ENCODE data around the gene MAN1A2. TPM values are rescaled to one million over a fixed set of nuclear protein-coding genes. Genes with fewer than 3 reads are reported as not detected.
"Not testable (repeated sequence)": the region's sequence is repeated elsewhere in the genome, so short reads cannot be mapped to it uniquely, and the experiment has no call there.

MAN1A2 gene
- polyA plus RNA-seq, 4 donors: 38.7 to 48.2 (median 45.5) TPM

- no peak for DNase-seq (ENCODE audit: low read depth in 4 of 4, low spot score in 2 of 4)
Observed at GRCh38 chr1:117553471-117553870, 186.2 kb downstream of the MAN1A2 start.

GRCh38 chr1:117555806-117556205 lies 188.6 kb downstream of the MAN1A2 start:
- DNase-seq (ENCODE audit: low read depth in 4 of 4, low spot score in 2 of 4): no peak

GRCh38 chr1:117556341-117556740 lies 189.1 kb downstream of the MAN1A2 start:
- no peak for DNase-seq (ENCODE audit: low read depth in 4 of 4, low spot score in 2 of 4)

DNA sequence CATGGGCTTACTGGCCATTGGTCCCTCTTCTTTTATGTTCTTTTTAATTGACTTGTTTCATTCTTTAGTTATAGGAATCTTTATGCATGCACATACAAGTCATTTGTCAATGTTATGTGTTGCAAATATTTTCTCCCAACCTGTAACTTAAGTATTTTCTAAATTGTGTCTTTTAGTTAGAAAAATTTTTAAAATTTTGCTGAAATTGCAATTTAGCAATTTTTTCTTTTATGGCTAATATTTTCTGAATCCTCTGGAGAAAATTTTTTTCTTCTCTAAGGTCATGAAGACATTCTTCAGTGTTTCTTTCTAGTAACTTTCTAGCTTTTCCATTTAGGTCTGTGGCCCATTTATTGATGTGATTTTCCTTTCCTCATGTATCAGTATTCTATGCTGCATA lies 189.7 kb downstream of the MAN1A2 start:
- no peak for DNase-seq (ENCODE audit: low read depth in 4 of 4, low spot score in 2 of 4)

GRCh38 chr1:117558451-117558850 lies 191.2 kb downstream of the MAN1A2 start:
- not testable (repeated sequence) for DNase-seq (ENCODE audit: low read depth in 4 of 4, low spot score in 2 of 4)

- no peak for DNase-seq (ENCODE audit: low read depth in 4 of 4, low spot score in 2 of 4)
Observed at GRCh38 chr1:117559139-117559538, 191.9 kb downstream of the MAN1A2 start.

GRCh38 chr1:117559985-117560384 lies 192.7 kb downstream of the MAN1A2 start:
- DNase-seq (ENCODE audit: low read depth in 4 of 4, low spot score in 2 of 4): no peak

DNA sequence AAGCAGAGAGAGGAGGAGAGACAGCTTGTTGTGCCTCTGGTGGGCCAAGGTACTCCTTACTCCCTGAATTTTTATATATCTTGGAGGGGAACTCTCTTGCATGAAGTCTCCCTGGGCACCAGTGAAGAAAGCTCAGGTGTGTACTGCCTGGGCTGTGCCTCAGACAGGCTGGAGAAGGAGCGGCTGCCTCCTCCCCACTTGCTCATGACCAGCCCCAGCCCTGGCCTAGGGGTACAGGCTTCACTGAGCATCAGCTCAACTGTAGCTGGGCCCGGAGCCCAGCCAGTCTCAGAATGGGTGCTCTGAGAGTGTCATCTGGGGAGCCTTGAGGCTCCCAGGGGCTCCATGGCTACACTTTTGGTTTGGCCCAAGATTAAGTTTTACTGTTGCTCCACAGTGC lies 193.8 kb downstream of the MAN1A2 start:
- DNase-seq (ENCODE audit: low read depth in 4 of 4, low spot score in 2 of 4): no peak

DNA sequence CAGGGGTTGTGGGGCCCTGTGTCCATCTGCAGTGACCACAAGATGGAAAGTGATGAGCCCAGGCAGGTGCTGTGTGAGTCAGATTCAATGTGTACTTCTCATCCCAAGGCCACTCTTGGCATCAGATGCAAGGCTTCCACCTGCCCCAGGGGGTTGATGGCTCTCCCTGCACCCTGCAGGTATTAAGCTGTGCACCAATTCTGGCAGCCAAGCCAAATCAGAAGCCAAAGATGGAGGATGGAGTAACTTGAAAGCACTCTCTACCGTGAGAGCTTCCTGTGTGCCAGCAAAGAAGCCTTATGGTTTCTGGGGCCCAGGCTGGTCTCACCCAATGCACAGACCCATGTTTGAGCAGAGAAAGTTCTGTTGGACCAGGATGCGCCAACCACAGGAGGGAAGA lies 194.3 kb downstream of the MAN1A2 start:
- DNase-seq (ENCODE audit: low read depth in 4 of 4, low spot score in 2 of 4): no peak

DNA sequence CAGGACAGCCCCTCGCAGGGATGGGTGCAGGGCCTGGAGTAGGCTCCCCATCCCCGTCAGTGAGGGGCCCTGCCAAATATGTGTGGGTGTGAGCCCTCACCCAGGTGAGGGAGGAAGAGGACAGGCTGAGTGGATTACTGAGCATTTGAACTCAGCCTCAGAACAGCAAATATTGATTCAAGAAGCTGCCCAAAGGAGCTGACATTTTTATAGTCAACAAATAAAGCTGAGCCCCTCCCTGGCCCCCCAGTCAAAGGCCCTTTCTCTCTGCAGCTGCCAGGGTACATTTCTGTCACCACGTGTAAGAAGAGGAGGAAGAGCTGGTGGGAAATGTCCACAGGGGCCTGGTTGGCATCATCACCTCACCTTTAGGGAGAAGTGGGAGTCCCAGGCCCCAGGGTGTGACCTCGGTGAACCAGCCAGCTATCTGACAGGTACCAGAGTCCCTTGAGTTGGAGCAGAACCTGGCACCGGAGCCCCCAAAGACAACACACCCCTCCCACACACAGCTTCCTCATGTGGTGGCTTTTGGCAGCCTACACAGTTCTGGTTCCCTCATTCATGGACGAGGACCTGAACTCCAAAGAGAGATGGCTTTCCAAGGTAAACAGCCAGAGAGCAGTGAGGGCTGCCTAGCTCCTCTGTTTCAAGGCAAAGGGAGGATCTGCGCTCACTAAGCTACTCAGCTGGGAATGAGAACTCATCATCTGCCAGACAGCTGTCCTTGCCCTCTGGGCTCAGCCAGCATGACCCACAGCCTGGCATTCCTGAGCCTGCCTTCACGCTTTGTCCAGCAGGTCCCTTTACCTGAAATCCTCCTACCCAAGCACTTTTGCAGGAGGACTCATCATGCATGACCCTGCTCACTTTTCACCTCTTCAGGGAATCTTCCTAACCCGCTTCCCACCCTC lies 195.6 kb downstream of the MAN1A2 start:
- no peak for DNase-seq (ENCODE audit: low read depth in 4 of 4, low spot score in 2 of 4)

DNA sequence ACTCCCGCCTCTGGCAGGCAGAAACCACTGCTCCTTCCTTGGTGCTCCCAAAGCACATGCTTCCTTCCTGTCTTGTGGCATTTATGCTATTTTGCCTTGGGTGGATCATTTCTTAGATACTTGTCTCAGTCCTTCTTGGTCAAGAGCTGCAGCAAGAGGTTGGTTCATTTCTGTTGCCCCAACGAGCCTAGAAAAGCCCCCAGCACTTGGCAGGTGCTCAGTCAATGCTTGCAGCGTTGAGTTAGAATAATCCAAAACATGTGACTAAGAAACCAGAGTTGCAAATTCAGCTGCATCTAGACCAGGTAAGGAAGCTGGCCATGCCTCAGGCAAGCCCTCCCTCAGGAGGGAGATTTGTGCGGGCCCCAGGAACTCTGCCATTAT lies 196.2 kb downstream of the MAN1A2 start:
- DNase-seq (ENCODE audit: low read depth in 4 of 4, low spot score in 2 of 4): no peak

GRCh38 chr1:117564227-117565075 lies 197.2 kb downstream of the MAN1A2 start:
- no peak for DNase-seq (ENCODE audit: low read depth in 4 of 4, low spot score in 2 of 4)

- no peak for DNase-seq (ENCODE audit: low read depth in 4 of 4, low spot score in 2 of 4)
Observed at GRCh38 chr1:117565076-117565556, 197.9 kb downstream of the MAN1A2 start.

DNA sequence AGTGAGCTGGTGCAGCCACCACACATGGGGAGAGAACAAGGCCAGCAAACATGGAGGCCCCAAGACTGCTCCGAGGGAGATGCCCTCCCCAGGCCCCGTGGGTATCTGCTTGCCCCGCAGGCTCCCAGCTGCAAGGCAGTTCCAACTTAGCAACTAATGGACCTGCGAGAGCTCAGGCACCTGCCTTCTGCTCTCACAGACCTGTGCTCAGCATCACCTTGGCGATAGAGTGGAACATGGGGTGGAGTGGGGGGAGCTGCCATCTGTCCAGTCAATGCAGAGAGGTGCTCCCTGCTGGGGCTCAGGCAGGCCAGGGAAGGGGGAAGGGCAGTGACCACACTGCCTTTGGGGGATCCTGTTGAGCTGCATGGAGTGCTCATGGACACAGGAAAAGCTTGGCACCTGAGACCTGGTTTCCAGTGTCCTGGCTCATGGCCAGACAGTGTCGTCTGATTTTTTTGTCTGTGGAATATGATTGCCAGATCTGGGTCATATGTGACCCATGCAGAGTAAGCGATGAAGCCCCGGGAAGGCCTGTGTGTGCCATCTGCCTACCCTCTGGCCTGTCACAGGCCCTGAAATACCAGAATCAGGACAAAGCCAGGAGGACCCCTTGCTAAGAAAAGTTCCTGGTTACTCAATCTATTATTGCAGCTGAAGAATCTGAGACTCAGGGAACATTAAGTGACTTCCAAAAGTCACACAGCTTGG lies 198.7 kb downstream of the MAN1A2 start:
- DNase-seq (ENCODE audit: low read depth in 4 of 4, low spot score in 2 of 4): no peak

- DNase-seq (ENCODE audit: low read depth in 4 of 4, low spot score in 2 of 4): no peak
Observed at GRCh38 chr1:117566556-117566955, 199.3 kb downstream of the MAN1A2 start.

DNA sequence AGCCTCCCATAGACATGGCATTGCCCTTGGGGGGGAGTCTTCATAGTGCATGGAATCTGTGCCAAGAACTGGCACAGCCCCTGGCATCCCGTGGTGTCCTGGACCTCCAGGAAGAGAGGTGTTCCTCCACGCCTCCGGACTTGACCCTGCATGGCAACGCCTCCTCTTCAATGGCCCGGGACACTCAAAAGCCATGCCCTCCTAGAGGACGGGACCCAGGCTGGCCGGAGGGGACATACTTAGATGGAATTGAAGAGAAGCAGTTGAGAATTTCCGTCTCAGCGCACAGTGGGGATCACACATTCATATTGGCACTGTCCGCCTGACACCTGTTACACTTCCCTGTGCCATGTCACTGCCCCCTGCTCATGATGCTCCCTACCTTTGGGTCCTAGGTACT lies 200.2 kb downstream of the MAN1A2 start:
- no peak for DNase-seq (ENCODE audit: low read depth in 4 of 4, low spot score in 2 of 4)

GRCh38 chr1:117567976-117568375 lies 200.7 kb downstream of the MAN1A2 start:
- DNase-seq (ENCODE audit: low read depth in 4 of 4, low spot score in 2 of 4): no peak

DNA sequence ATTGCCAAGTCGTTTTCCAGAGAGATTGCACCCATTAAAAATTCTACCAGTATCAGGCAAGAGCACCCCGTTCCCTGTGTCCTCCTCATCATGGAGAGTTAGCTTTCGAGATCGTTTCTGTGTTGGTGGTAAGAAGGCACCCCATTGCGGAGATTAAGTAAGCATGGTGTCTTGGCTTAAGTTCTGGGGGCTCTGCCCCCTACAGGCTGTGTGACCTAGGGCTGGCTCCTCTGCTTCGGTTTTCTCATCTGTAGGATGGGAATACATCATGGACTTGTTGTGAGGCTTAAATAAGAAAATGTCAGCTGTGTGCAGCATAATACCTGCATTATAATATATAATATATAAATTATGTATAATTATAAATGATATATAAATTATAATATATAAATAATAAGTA lies 201.8 kb downstream of the MAN1A2 start:
- DNase-seq (ENCODE audit: low read depth in 4 of 4, low spot score in 2 of 4): no peak

DNA sequence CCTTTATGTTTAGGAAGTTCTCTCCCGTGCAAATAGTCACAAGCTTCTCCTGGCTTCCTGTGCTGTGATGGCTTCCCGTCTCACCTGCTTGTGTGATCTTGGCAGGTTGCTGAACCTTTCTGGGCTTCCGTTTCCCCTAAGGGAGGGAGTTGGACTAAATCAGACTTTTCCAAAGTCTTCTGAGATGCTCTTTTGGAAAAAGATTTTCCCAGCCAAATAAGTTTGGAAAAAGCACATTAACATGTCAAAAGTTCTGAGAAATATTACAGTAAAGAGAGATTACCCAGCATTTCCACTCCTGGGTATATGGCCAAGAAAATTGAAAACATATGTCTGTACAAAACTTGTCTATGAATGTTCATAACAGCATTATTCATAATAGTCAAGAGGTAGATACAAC lies 202.6 kb downstream of the MAN1A2 start:
- DNase-seq (ENCODE audit: low read depth in 4 of 4, low spot score in 2 of 4): no peak

DNA sequence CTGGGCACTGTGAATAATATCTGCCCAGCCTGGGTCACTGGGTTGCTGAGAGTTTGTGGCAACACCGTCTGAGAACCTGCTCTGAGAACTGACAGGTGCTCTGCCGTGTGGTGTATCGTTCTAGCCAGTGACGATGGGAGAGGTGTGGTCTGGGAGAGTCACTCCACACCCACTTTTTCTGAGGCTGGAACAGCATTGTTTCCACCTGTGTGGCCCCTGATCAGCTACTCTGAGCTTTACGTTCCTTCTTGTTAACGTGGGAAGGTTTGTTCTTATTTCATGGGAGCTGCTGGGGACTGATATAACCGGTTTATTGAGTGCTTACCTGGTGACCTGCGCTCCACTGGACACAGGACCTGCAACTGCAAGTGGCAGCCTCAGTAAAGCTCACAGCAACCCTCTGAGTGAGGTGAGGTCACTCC lies 203.8 kb downstream of the MAN1A2 start:
- DNase-seq (ENCODE audit: low read depth in 4 of 4, low spot score in 2 of 4): no peak

GRCh38 chr1:117571496-117571895 lies 204.2 kb downstream of the MAN1A2 start:
- DNase-seq (ENCODE audit: low read depth in 4 of 4, low spot score in 2 of 4): no peak
